GM12878 (cell line): ENCODE results near the gene ESYT2. TPM values are rescaled to one million over a fixed set of nuclear protein-coding genes. Genes with fewer than 3 reads are reported as not detected.
A peak's percentile ranks its signal among the peaks of the same experiment; 100 is the strongest.

Source experiments
- ATF3 ChIP-seq: IDR thresholded peaks from 2 replicates; pipeline ENCODE4 v1.6.1; 2011; ENCODE audit warnings: low read depth, mild to moderate bottlenecking, low read length, moderate library complexity, borderline replicate concordance; ENCODE audit errors: extremely low read depth
- ATF7 ChIP-seq: fragments of 450-650 bp; IDR thresholded peaks from 2 replicates; pipeline ENCODE4 v1.6.1; 2016; ENCODE audit warnings: low read depth, mild to moderate bottlenecking
- BACH1 ChIP-seq: fragments of 450-650 bp; IDR thresholded peaks from 2 replicates; pipeline ENCODE4 v1.6.1; 2017; ENCODE audit warnings: mild to moderate bottlenecking, borderline replicate concordance
- CBX3 ChIP-seq: fragments of 200-600 bp; sonication (generic); IDR thresholded peaks from 2 replicates; pipeline ENCODE4 v1.6.1; 2016; ENCODE audit warnings: low read depth, borderline replicate concordance
- EGR1 ChIP-seq, 2 experiments: IDR thresholded peaks; 1 replicate in 1 of 2; 2 replicates in 1 of 2; pipeline ENCODE4 v1.6.1; 2011 to 2012; ENCODE audit warnings: low read depth in 2 of 2, low read length in 2 of 2, borderline replicate concordance in 1 of 2, mild to moderate bottlenecking in 1 of 2, moderate library complexity in 1 of 2
- EP300 ChIP-seq, 2 experiments: fragments of 150-350 bp in 1 of 2; IDR thresholded peaks; 2 replicates each; pipeline ENCODE4 v1.6.1; 2011 to 2012; ENCODE audit warnings: low read depth in 2 of 2, low read length in 2 of 2, borderline replicate concordance in 1 of 2, improper control_type of control experiment in 1 of 2, inconsistent platforms in 1 of 2; ENCODE audit not compliant: control insufficient read depth in 1 of 2
- FOXK2 ChIP-seq: fragments of 450-650 bp; IDR thresholded peaks from 2 replicates; pipeline ENCODE4 v1.6.1; 2017; ENCODE audit warnings: mild to moderate bottlenecking, moderate library complexity
- GATAD2B ChIP-seq: fragments of 450-650 bp; conservative IDR thresholded peaks from 2 replicates; pipeline ENCODE4 v1.6.1; 2017; ENCODE audit warnings: low read depth, mild to moderate bottlenecking, moderate library complexity
- HDGF ChIP-seq: fragments of 450-650 bp; IDR thresholded peaks from 2 replicates; pipeline ENCODE4 v1.6.1; 2016; ENCODE audit warnings: antibody characterized with exemption
- HSF1 ChIP-seq: fragments of 150-350 bp; IDR thresholded peaks from 2 replicates; pipeline ENCODE4 v1.6.1; 2014; ENCODE audit warnings: mild to moderate bottlenecking, low read depth, low read length
- KAT2A ChIP-seq: conservative IDR thresholded peaks from 2 replicates; pipeline ENCODE4 v1.6.1; 2011; ENCODE audit warnings: low read depth, low read length; ENCODE audit not compliant: control insufficient read depth
- MLLT1 ChIP-seq: fragments of 450-650 bp; IDR thresholded peaks from 2 replicates; pipeline ENCODE4 v1.6.1; 2016; ENCODE audit warnings: mild to moderate bottlenecking
- MTA3 ChIP-seq: IDR thresholded peaks from 2 replicates; pipeline ENCODE4 v1.6.1; 2012; ENCODE audit warnings: low read length, inconsistent platforms, borderline replicate concordance
- NBN ChIP-seq: fragments of 450-650 bp; IDR thresholded peaks from 2 replicates; pipeline ENCODE4 v1.6.1; 2016
- NR2C1 ChIP-seq: fragments of 450-650 bp; IDR thresholded peaks from 2 replicates; pipeline ENCODE4 v1.6.1; 2017; ENCODE audit warnings: antibody characterized with exemption, mild to moderate bottlenecking, moderate library complexity
- NR2F1 ChIP-seq: fragments of 450-650 bp; conservative IDR thresholded peaks from 2 replicates; pipeline ENCODE4 v1.6.1; 2017; ENCODE audit warnings: mild to moderate bottlenecking
- POU2F2 ChIP-seq: IDR thresholded peaks from 3 replicates; pipeline ENCODE4 v1.6.1; 2011; ENCODE audit warnings: low read depth, mild to moderate bottlenecking, low read length, borderline replicate concordance
- SMC3 ChIP-seq: IDR thresholded peaks from 2 replicates; pipeline ENCODE4 v1.6.1; 2011; ENCODE audit warnings: low read length, improper control_type of control experiment, borderline replicate concordance
- SP1 ChIP-seq: IDR thresholded peaks from one replicate; pipeline ENCODE4 v1.6.1; 2011; ENCODE audit warnings: low read depth, low read length
- SPI1 ChIP-seq: IDR thresholded peaks from 2 replicates; pipeline ENCODE4 v1.6.1; 2011; ENCODE audit warnings: low read depth, mild to moderate bottlenecking, low read length, moderate library complexity, borderline replicate concordance; ENCODE audit not compliant: insufficient read depth
- SRF ChIP-seq, 2 experiments: IDR thresholded peaks; 2 replicates each; pipeline ENCODE4 v1.6.1; 2011; ENCODE audit warnings: low read depth in 2 of 2, low read length in 2 of 2, mild to moderate bottlenecking in 1 of 2, moderate library complexity in 1 of 2
- TCF12 ChIP-seq: IDR thresholded peaks from 2 replicates; pipeline ENCODE4 v1.6.1; 2011; ENCODE audit warnings: low read depth, mild to moderate bottlenecking, low read length
- USF2 ChIP-seq: IDR thresholded peaks from 2 replicates; pipeline ENCODE4 v1.6.1; 2011; ENCODE audit warnings: low read depth, low read length, improper control_type of control experiment, borderline replicate concordance
- WRNIP1 ChIP-seq: IDR thresholded peaks from 2 replicates; pipeline ENCODE4 v1.6.1; 2011; ENCODE audit warnings: low read depth, low read length, improper control_type of control experiment, borderline replicate concordance
- ZNF217 ChIP-seq: fragments of 450-650 bp; IDR thresholded peaks from 2 replicates; pipeline ENCODE4 v1.6.1; 2017; ENCODE audit warnings: antibody characterized with exemption, mild to moderate bottlenecking
- ZNF274 ChIP-seq: IDR thresholded peaks from one replicate; pipeline ENCODE4 v1.8.0; 2011; ENCODE audit not compliant: insufficient read length, insufficient read depth
- polyA plus RNA-seq, 11 experiments: library from polyadenylated mRNA; depleted of rRNA in 4 of 11; unstranded in 6 of 11; stranded (reverse) in 5 of 11; fragments of >200 nt; fragmentation: Nextera tagmentation in 4 of 11; fragmentation: Illumina TruSeq in 1 of 11; extraction: Ambion mirVana in 4 of 11; extraction: Trizol in 1 of 11; gene quantifications; 1 replicate in 1 of 11; 2 replicates in 10 of 11; pipeline versions ENCODE4 v1.2.1 to v1.2.3, GENCODE V29; 2011 to 2016; ENCODE audit warnings: inconsistent platforms in 2 of 11, missing spikeins in 2 of 11, low read depth in 1 of 11
- total RNA-seq, 4 experiments: library from RNA; depleted of rRNA in 3 of 4; stranded (reverse); fragments of >200 nt in 3 of 4; fragmentation: Illumina TruSeq in 1 of 4; extraction: Trizol in 1 of 4; gene quantifications; 2 replicates each; pipeline versions ENCODE4 v1.2.1 to v1.2.3, GENCODE V29; 2013 to 2021

Gene ESYT2
- total and polyA plus RNA-seq, 10 of the 15 experiments (the other 5 are each of a cell fraction or from before 2014, with no cell fraction given): 1.9 to 44.6 (median 21.4) TPM

- TF ChIP-seq SMC3 (no peak), POU2F2 (peak; percentile 64; the same call in 1 of the 3 replicates), FOXK2 (no peak), MLLT1 (peak; percentile 69), ZNF274 (no peak), BACH1 (peak; percentile 98), GATAD2B (peak; percentile 99), EP300 (IDR thresholded peaks at IDR 0.05; ENCODE audit: borderline replicate concordance in 1 of 2, control insufficient read depth in 1 of 2, low read depth in 2 of 2, low read length in 2 of 2) (peak in 1 of 2 experiments; percentile 40; a peak in 1 of 4 replicates), CBX3 (no peak), TCF12 (0 out of 2 replicates have a peak, but pooled peaks have one; percentile 11), USF2 (no peak), SPI1 (no peak), NBN (peak; percentile 97), NR2F1 (peak; percentile 55), EGR1 (IDR thresholded peaks at IDR 0.05; ENCODE audit: borderline replicate concordance in 1 of 2, low read depth in 2 of 2, low read length in 2 of 2) (peak; percentile 74 to 79), SP1 (peak; percentile 71), SRF (IDR thresholded peaks at IDR 0.05; ENCODE audit: low read depth in 2 of 2, low read length in 2 of 2) (no peak), HDGF (no peak), ZNF217 (0 out of 2 replicates have a peak, but pooled peaks have one; percentile 16), WRNIP1 (no peak), NR2C1 (0 out of 2 replicates have a peak, but pooled peaks have one; percentile 5), ATF3 (no peak), ATF7 (peak; percentile 98), MTA3 (no peak), KAT2A (no peak), HSF1 (no peak)
Observed at GRCh38 chr7:158829342-158830210, at the start of gene ESYT2 (continued).
